H9 (cell line): ENCODE data around the gene PPARA. TPM values are rescaled to one million over a fixed set of nuclear protein-coding genes. Genes with fewer than 3 reads are reported as not detected.

Experiments used
- DNase-seq: peaks from one replicate; pipeline ENCODE4 v3.0.0-alpha.2; 2017
- H2AFZ ChIP-seq: one replicate; pipeline ENCODE4 v1.6.1; 2013; ENCODE audit warnings: mild to moderate bottlenecking, low read length, control low read depth, moderate library complexity
- H2AK5ac ChIP-seq: 2 replicates; pipeline ENCODE4 v1.6.1; 2013; ENCODE audit warnings: low read length, control low read depth, mixed read lengths; ENCODE audit not compliant: insufficient read length
- H2BK120ac ChIP-seq: one replicate; pipeline ENCODE4 v1.6.1; 2013; ENCODE audit warnings: low read depth, mild to moderate bottlenecking, low read length, control low read depth, inconsistent platforms; ENCODE audit not compliant: poor library complexity, severe bottlenecking
- H2BK12ac ChIP-seq: 2 replicates; pipeline ENCODE4 v1.6.1; 2013; ENCODE audit warnings: low read length, control low read depth, mixed read lengths, low read depth; ENCODE audit not compliant: insufficient read length
- H2BK15ac ChIP-seq: 2 replicates; pipeline ENCODE4 v1.6.1; 2013; ENCODE audit warnings: low read depth, low read length, control low read depth
- H2BK20ac ChIP-seq: one replicate; pipeline ENCODE4 v1.6.1; 2013; ENCODE audit warnings: low read depth, mild to moderate bottlenecking, low read length, control low read depth, inconsistent platforms; ENCODE audit not compliant: poor library complexity, severe bottlenecking
- H2BK5ac ChIP-seq: 2 replicates; pipeline ENCODE4 v1.6.1; 2013; ENCODE audit warnings: low read length, control low read depth, mixed read lengths; ENCODE audit not compliant: insufficient read length
- H3K14ac ChIP-seq: 2 replicates; pipeline ENCODE4 v1.6.1; 2013; ENCODE audit warnings: low read length, control low read depth; ENCODE audit not compliant: insufficient read depth
- H3K18ac ChIP-seq: 2 replicates; pipeline ENCODE4 v1.6.1; 2013; ENCODE audit warnings: low read depth, mild to moderate bottlenecking, mixed read lengths, low read length, control low read depth; ENCODE audit not compliant: insufficient read length
- H3K23ac ChIP-seq: 2 replicates; pipeline ENCODE4 v1.6.1; 2013; ENCODE audit warnings: low read length, control low read depth, mixed read lengths, low read depth; ENCODE audit not compliant: insufficient read length
- H3K23me2 ChIP-seq: 2 replicates; pipeline ENCODE4 v1.6.1; 2013; ENCODE audit warnings: low read depth, mild to moderate bottlenecking, mixed read lengths, low read length, control low read depth; ENCODE audit not compliant: insufficient read length, poor library complexity, severe bottlenecking
- H3K27ac ChIP-seq: 2 replicates; pipeline ENCODE4 v1.5.1; 2013; ENCODE audit warnings: low read length, control low read depth, mixed read lengths, low read depth; ENCODE audit not compliant: insufficient read length
- H3K27me3 ChIP-seq: 2 replicates; pipeline ENCODE4 v1.6.1; 2013; ENCODE audit warnings: low read length, control low read depth, inconsistent platforms; ENCODE audit not compliant: insufficient read depth
- H3K4ac ChIP-seq: 2 replicates; pipeline ENCODE4 v1.6.1; 2013; ENCODE audit warnings: low read depth, mild to moderate bottlenecking, control low read depth, inconsistent platforms, low read length, moderate library complexity
- H3K4me1 ChIP-seq: 2 replicates; pipeline ENCODE4 v1.6.1; 2013; ENCODE audit warnings: low read length, control low read depth, inconsistent platforms; ENCODE audit not compliant: insufficient read depth
- H3K4me2 ChIP-seq: 2 replicates; pipeline ENCODE4 v1.6.1; 2013; ENCODE audit warnings: low read length, control low read depth, mixed read lengths; ENCODE audit not compliant: insufficient read length, insufficient read depth
- H3K56ac ChIP-seq: 2 replicates; pipeline ENCODE4 v1.6.1; 2013; ENCODE audit warnings: low read depth, mild to moderate bottlenecking, mixed read lengths, low read length, control low read depth; ENCODE audit not compliant: insufficient read length
- H3K79me1 ChIP-seq: 2 replicates; pipeline ENCODE4 v1.6.1; 2013; ENCODE audit warnings: low read depth, mild to moderate bottlenecking, moderate library complexity, low read length, control low read depth, inconsistent platforms; ENCODE audit not compliant: insufficient read depth, poor library complexity, severe bottlenecking
- H3K79me2 ChIP-seq: 2 replicates; pipeline ENCODE4 v1.6.1; 2013; ENCODE audit warnings: low read length, control low read depth, inconsistent platforms; ENCODE audit not compliant: insufficient read depth
- H3K9ac ChIP-seq: 2 replicates; pipeline ENCODE4 v1.6.1; 2013; ENCODE audit warnings: low read length, control low read depth, mixed read lengths; ENCODE audit not compliant: insufficient read length; ENCODE audit errors: extremely low read depth
- H3K9me3 ChIP-seq: one replicate; pipeline ENCODE4 v1.6.1; 2013; ENCODE audit warnings: low read depth, low read length, inconsistent platforms; ENCODE audit not compliant: control insufficient read depth
- H3T11ph ChIP-seq: one replicate; pipeline ENCODE4 v1.6.1; 2013; ENCODE audit warnings: mild to moderate bottlenecking, low read length, control low read depth, inconsistent platforms
- H4K20me1 ChIP-seq: one replicate; pipeline ENCODE4 v1.6.1; 2013; ENCODE audit not compliant: control insufficient read depth, insufficient read length, insufficient read depth
- H4K5ac ChIP-seq: 2 replicates; pipeline ENCODE4 v1.6.1; 2013; ENCODE audit warnings: low read depth, mild to moderate bottlenecking, mixed read lengths, low read length, control low read depth; ENCODE audit not compliant: insufficient read length
- H4K8ac ChIP-seq: replicated peaks from 2 replicates; pipeline ENCODE4 v1.6.1; 2013; ENCODE audit warnings: low read length, control low read depth, mixed read lengths, low read depth; ENCODE audit not compliant: insufficient read length
- H4K91ac ChIP-seq: 2 replicates; pipeline ENCODE4 v1.6.1; 2013; ENCODE audit warnings: low read depth, mild to moderate bottlenecking, moderate library complexity, mixed read lengths, low read length, control low read depth; ENCODE audit not compliant: insufficient read length
- H3K27ac Mint-ChIP-seq, 3 experiments: 2 replicates in 2 of 3; 3 replicates in 1 of 3; pipeline ENCODE4 v1.8.0; 2020 to 2021; ENCODE audit warnings: mixed read lengths in 3 of 3, mild to moderate bottlenecking in 1 of 3, moderate library complexity in 1 of 3
- H3K27me3 Mint-ChIP-seq: 2 replicates; pipeline ENCODE4 v1.8.0; 2021; ENCODE audit warnings: low read depth, mild to moderate bottlenecking, moderate library complexity, mixed read lengths
- H3K36me3 Mint-ChIP-seq, 3 experiments: 2 replicates in 2 of 3; 3 replicates in 1 of 3; pipeline ENCODE4 v1.8.0; 2020 to 2021; ENCODE audit warnings: low read depth in 3 of 3, mixed read lengths in 3 of 3; ENCODE audit not compliant: insufficient read depth in 1 of 3
- H3K4me1 Mint-ChIP-seq, 2 experiments: 2 replicates each; pipeline ENCODE4 v1.8.0; 2020; ENCODE audit warnings: mixed read lengths in 2 of 2
- H3K4me3 Mint-ChIP-seq, 2 experiments: 2 replicates in 1 of 2; 3 replicates in 1 of 2; pipeline ENCODE4 v1.8.0; 2020 to 2021; ENCODE audit warnings: mild to moderate bottlenecking in 2 of 2, mixed read lengths in 2 of 2, moderate library complexity in 1 of 2
- H3K9me3 Mint-ChIP-seq, 2 experiments: 2 replicates in 1 of 2; 3 replicates in 1 of 2; pipeline ENCODE4 v1.8.0; 2020; ENCODE audit warnings: mild to moderate bottlenecking in 2 of 2, mixed read lengths in 2 of 2, moderate library complexity in 1 of 2
- CTCF ChIP-seq: fragments of 200-600 bp; sonication (generic); conservative IDR thresholded peaks from 3 replicates; pipeline ENCODE4 v1.8.0; 2021; ENCODE audit warnings: antibody characterized with exemption, mild to moderate bottlenecking
- WGBS: extraction: QIAGEN DNeasy Blood & Tissue Kit; methylation state at CpG from one replicate; pipeline ENCODE4 v1.1.7; 2013; ENCODE audit warnings: missing lambda C conversion rate, low lambda C conversion rate, mixed read lengths; ENCODE audit not compliant: insufficient read length; ENCODE audit errors: extremely low coverage; 5-methylcytosine and 5-hydroxymethylcytosine counted together
- total RNA-seq: library from RNA; stranded (reverse); gene quantifications from 2 replicates; pipeline ENCODE4 v1.2.1, GENCODE V29; 2021

The PPARA gene
- total RNA-seq, 1 experiment from 2014 or later = 7.3 TPM

GRCh38 chr22:46120420-46120737, 29.9 kb upstream of the PPARA start:
- Histone ChIP-seq H3K9me3 (no peaks in the 10 kb centered on the region), H2BK120ac (no peak overlapping the region), H4K5ac (no peak overlapping the region), H3K4me1 (no peaks in the 10 kb centered on the region), H3K79me2 (no peaks in the 10 kb centered on the region), H4K20me1 (no peaks in the 10 kb centered on the region), H3K18ac (no peak overlapping the region), H4K8ac (no peak overlapping the region), H2BK12ac (no peak overlapping the region), H3K79me1 (no peaks in the 10 kb centered on the region), H3K4ac (no peak overlapping the region), H2BK20ac (no peak overlapping the region), H3K23me2 (no peaks in the 10 kb centered on the region), H2BK15ac (no peak overlapping the region), H2AFZ (no peak overlapping the region), H3K56ac (no peak overlapping the region), H3K27me3 (no peaks in the 10 kb centered on the region), H2BK5ac (no peak overlapping the region), H3K27ac (no peak overlapping the region), H3K14ac (no peak overlapping the region), H3K4me2 (no peak overlapping the region), H3K9ac (no peak overlapping the region), H3K23ac (no peak overlapping the region), H2AK5ac (no peak overlapping the region), H4K91ac (no peak overlapping the region), H3T11ph (no peak overlapping the region)
- no peaks in the 10 kb centered on the region for H3K9me3 Mint-ChIP-seq
- WGBS = no CpG with 5 or more reads among the region's 7 CpGs
- H3K27me3 Mint-ChIP-seq = peaks cover 6% of the 10 kb centered on the region
- H3K36me3 Mint-ChIP-seq = no peaks in the 10 kb centered on the region
- peaks cover 0 to 5% of the 10 kb centered on the region in 2 experiments; a peak in 1 of 4 replicates for H3K4me1 Mint-ChIP-seq
- no peak for DNase-seq
- no peak overlapping the region for H3K27ac Mint-ChIP-seq
- no peak for TF ChIP-seq CTCF
- no peak overlapping the region for H3K4me3 Mint-ChIP-seq
